A673 (cell line): ENCODE data around the gene CYP4F12. TPM values are rescaled to one million over a fixed set of nuclear protein-coding genes. Genes with fewer than 3 reads are reported as not detected.

ENCODE experiments used
- BruUV-seq: library from RNA; stranded (reverse); fragments of 400-500 nt; replicated peaks from 2 replicates; lab custom pipeline; 2021; lab: Mats Ljungman, UMichigan
- CTCF ChIA-PET: fragments of 300-600 bp; sonication (Branson Sonifier 250); formaldehyde crosslinking; loops from one replicate; lab custom pipeline; 2022; ENCODE audit warnings: antibody characterized with exemption; lab: Charles Lee
- POLR2A ChIA-PET: fragments of 300-600 bp; sonication (Branson Sonifier 250); formaldehyde crosslinking; loops from one replicate; lab custom pipeline; 2022; ENCODE audit warnings: antibody characterized with exemption; ENCODE audit not compliant: low non-redundant PET; lab: Charles Lee
- DNase-seq: peaks from one replicate; pipeline ENCODE4 v3.0.0-alpha.2; 2015; ENCODE audit warnings: low spot score
- H3K27ac ChIP-seq: fragments of 200-600 bp; sonication (generic); 2 replicates; pipeline ENCODE4 v1.5.1; 2016; ENCODE audit warnings: mixed run types, low read depth, mild to moderate bottlenecking, mixed read lengths, antibody characterized with exemption, low read length; ENCODE audit not compliant: poor library complexity, severe bottlenecking
- H3K27me3 ChIP-seq: fragments of 200-600 bp; sonication (generic); replicated peaks from 2 replicates; pipeline ENCODE4 v1.6.1; 2017; ENCODE audit warnings: mixed run types, low read depth, mild to moderate bottlenecking, mixed read lengths, antibody characterized with exemption, low read length; ENCODE audit not compliant: insufficient read depth, poor library complexity
- H3K36me3 ChIP-seq: fragments of 200-600 bp; sonication (generic); 2 replicates; pipeline ENCODE4 v1.6.1; 2016; ENCODE audit warnings: mixed run types, mild to moderate bottlenecking, mixed read lengths, antibody characterized with exemption, low read length; ENCODE audit not compliant: insufficient read depth, poor library complexity, severe bottlenecking
- H3K4me1 ChIP-seq: fragments of 200-600 bp; sonication (generic); 2 replicates; pipeline ENCODE4 v1.6.1; 2017; ENCODE audit warnings: mixed run types, mild to moderate bottlenecking, mixed read lengths, antibody characterized with exemption, low read length; ENCODE audit not compliant: insufficient read depth, poor library complexity, severe bottlenecking
- H3K4me3 ChIP-seq: fragments of 200-600 bp; sonication (generic); 2 replicates; pipeline ENCODE4 v1.5.1; 2016; ENCODE audit warnings: low read depth, mixed run types, mild to moderate bottlenecking, mixed read lengths, low read length; ENCODE audit not compliant: poor library complexity, severe bottlenecking
- H3K9me3 ChIP-seq: fragments of 200-600 bp; sonication (generic); 2 replicates; pipeline ENCODE4 v1.6.1; 2016; ENCODE audit warnings: mixed run types, low read depth, mild to moderate bottlenecking, mixed read lengths, antibody characterized with exemption, low read length; ENCODE audit not compliant: poor library complexity, severe bottlenecking
- CTCF ChIP-seq: fragments of 300-800, 200-600 bp; sonication (generic); conservative IDR thresholded peaks from 2 replicates; pipeline ENCODE4 v1.5.1; 2017; ENCODE audit warnings: low read depth, mild to moderate bottlenecking, antibody characterized with exemption, low read length, moderate library complexity, mixed read lengths
- EZH2 ChIP-seq: fragments of 200-600 bp; sonication (generic); IDR thresholded peaks from 2 replicates; pipeline ENCODE4 v1.6.1; 2017; ENCODE audit warnings: borderline replicate concordance, low read depth, mild to moderate bottlenecking, mixed read lengths, antibody characterized with exemption, low read length; ENCODE audit not compliant: poor library complexity, severe bottlenecking
- intact Hi-C: fragments of 100-400 bp; cut with micrococcal nuclease; formaldehyde crosslinking; loops from one replicate; pipeline ENCODE4 v1.10.0; 2022; ENCODE audit not compliant: unreplicated experiment
- total RNA-seq: library from RNA; stranded (reverse); gene quantifications from 2 replicates; pipeline ENCODE4 v1.2.3, GENCODE V29; 2021

The CYP4F12 gene
- total RNA-seq, 1 experiment from 2014 or later = not detected

- peaks cover 20% of the 10 kb centered on the region for H3K27me3 ChIP-seq
- no peak for DNase-seq
- ChIA-PET CTCF (no interaction called here), POLR2A (no interaction called here)
- no peak for TF ChIP-seq EZH2
- H3K4me3 ChIP-seq = no peak overlapping the region
- H3K27ac ChIP-seq = no peak overlapping the region
- no TSS peak for BruUV-seq
- H3K36me3 ChIP-seq = no peaks in the 10 kb centered on the region
- intact Hi-C loops = no loop called here
- no peaks in the 10 kb centered on the region for H3K9me3 ChIP-seq
- H3K4me1 ChIP-seq = no peaks in the 10 kb centered on the region
Observed at GRCh38 chr19:15651791-15652190, 21.1 kb upstream of the CYP4F12 start.

- Histone ChIP-seq H3K36me3 (no peaks in the 10 kb centered on the region), H3K27ac (no peak overlapping the region), H3K27me3 (peaks cover 24% of the 10 kb centered on the region), H3K4me1 (no peaks in the 10 kb centered on the region), H3K4me3 (no peak overlapping the region), H3K9me3 (no peaks in the 10 kb centered on the region)
- POLR2A ChIA-PET = no interaction called here
- intact Hi-C loops = no loop called here
- no peak for DNase-seq
- CTCF ChIA-PET = no interaction called here
- TF ChIP-seq CTCF = no peak
- no peak for TF ChIP-seq EZH2
- no TSS peak for BruUV-seq
Observed at GRCh38 chr19:15652559-15653278, 20.2 kb upstream of the CYP4F12 start.

- DNase-seq = no peak
- intact Hi-C loops = no loop called here
- Histone ChIP-seq H3K4me3 (no peak overlapping the region), H3K9me3 (no peaks in the 10 kb centered on the region), H3K4me1 (no peaks in the 10 kb centered on the region), H3K36me3 (no peaks in the 10 kb centered on the region), H3K27ac (no peak overlapping the region), H3K27me3 (peaks cover 27% of the 10 kb centered on the region)
- TF ChIP-seq CTCF = no peak
- TF ChIP-seq EZH2 = no peak
- ChIA-PET POLR2A (no interaction called here), CTCF (no interaction called here)
- no TSS peak for BruUV-seq
Observed at GRCh38 chr19:15656467-15656866, 16.4 kb upstream of the CYP4F12 start.

- no peaks in the 10 kb centered on the region for H3K36me3 ChIP-seq
- H3K27me3 ChIP-seq = no peaks in the 10 kb centered on the region
- POLR2A ChIA-PET = no interaction called here
- no peak for TF ChIP-seq EZH2
- no peak for TF ChIP-seq CTCF
- no peaks in the 10 kb centered on the region for H3K4me1 ChIP-seq
- CTCF ChIA-PET = no interaction called here
- intact Hi-C loops = no loop called here
- no peak overlapping the region for H3K27ac ChIP-seq
- no peak for DNase-seq
- H3K9me3 ChIP-seq = no peaks in the 10 kb centered on the region
- no TSS peak for BruUV-seq
- no peak overlapping the region for H3K4me3 ChIP-seq
Observed at GRCh38 chr19:15663247-15663646, 9.6 kb upstream of the CYP4F12 start.
